HepG2 (cell line): ENCODE measurements around the gene OASL. TPM values are rescaled to one million over a fixed set of nuclear protein-coding genes. Genes with fewer than 3 reads are reported as not detected.

Source experiments
- ATAC-seq: fragments of 200-7000 bp; cut with Tn5 transposase; 3 replicates; pipeline ENCODE4 v1.9.1; 2020; ENCODE audit warnings: mild to moderate bottlenecking, moderate library complexity
- BruUV-seq: library from RNA; stranded (reverse); fragments of 400-500 nt; replicated peaks from 2 replicates; lab custom pipeline; 2021; lab: Mats Ljungman, UMichigan
- CTCF ChIA-PET: fragments of 300-600 bp; formaldehyde crosslinking; extraction: SDS; loops from one replicate; lab custom pipeline; 2021; ENCODE audit warnings: low total read pairs, inconsistent platforms, low intra/inter-chr PET ratio; lab: Yijun Ruan, JAX
- POLR2A ChIA-PET: fragments of 350-600 bp; sonication (Branson Sonifier 250); formaldehyde crosslinking; loops from one replicate; lab custom pipeline; 2020; ENCODE audit warnings: antibody characterized with exemption, inconsistent platforms; lab: Yijun Ruan, JAX
- DNase-seq: peaks from one replicate; pipeline ENCODE4 v3.0.0-alpha.2; 2015; ENCODE audit warnings: low spot score
- FAIRE-seq: peaks from 3 replicates; lab custom pipeline; 2011; peaks lifted over from hg19 to GRCh38; lab: Jason Lieb, UNC
- H2AFZ ChIP-seq: one replicate; pipeline ENCODE4 v1.6.1; 2011; ENCODE audit warnings: low read length, inconsistent platforms
- H3K27ac ChIP-seq: fragments of 300-600 bp; 3 replicates; pipeline ENCODE4 v1.8.0; 2011; ENCODE audit warnings: mixed run types, mild to moderate bottlenecking, mixed read lengths, low read length, inconsistent platforms; ENCODE audit not compliant: insufficient read depth; ENCODE audit errors: extremely low read length
- H3K27me3 ChIP-seq, 2 experiments: fragments of 200-600 bp in 1 of 2; 2 replicates in 1 of 2; 3 replicates in 1 of 2; pipeline versions ENCODE4 v1.6.0 to v1.8.0; 2011; ENCODE audit warnings: low read length in 2 of 2, mild to moderate bottlenecking in 2 of 2, moderate library complexity in 2 of 2, inconsistent platforms in 1 of 2; ENCODE audit not compliant: insufficient read depth in 2 of 2, control insufficient read depth in 1 of 2
- H3K36me3 ChIP-seq, 2 experiments: fragments of 200-600 bp in 1 of 2; replicated peaks in 1 of 2; 2 replicates in 1 of 2; 3 replicates in 1 of 2; pipeline versions ENCODE4 v1.5.1 to v1.8.0; 2011; ENCODE audit warnings: low read length in 2 of 2, inconsistent platforms in 1 of 2; ENCODE audit not compliant: insufficient read depth in 2 of 2, control insufficient read depth in 1 of 2
- H3K4me1 ChIP-seq: 2 replicates; pipeline ENCODE4 v1.5.1; 2012; ENCODE audit warnings: low read length, inconsistent platforms; ENCODE audit not compliant: insufficient read depth
- H3K4me2 ChIP-seq: 2 replicates; pipeline ENCODE4 v1.6.0; 2011; ENCODE audit warnings: low read depth, low read length, inconsistent platforms
- H3K4me3 ChIP-seq, 3 experiments: fragments of 200-600 bp in 1 of 3; sonication (generic), shearing (Covaris generic) in 1 of 3; replicated peaks in 1 of 3; 2 replicates each; pipeline ENCODE4 v1.5.1; 2011 to 2016; ENCODE audit warnings: low read length in 3 of 3, inconsistent platforms in 2 of 3, low read depth in 2 of 3, mild to moderate bottlenecking in 2 of 3, control low read depth in 1 of 3, mixed read lengths in 1 of 3; ENCODE audit not compliant: insufficient read depth in 1 of 3
- H3K79me2 ChIP-seq: one replicate; pipeline ENCODE4 v1.6.1; 2011; ENCODE audit warnings: low read length, inconsistent platforms; ENCODE audit not compliant: insufficient read depth
- H3K9ac ChIP-seq: 2 replicates; pipeline ENCODE4 v1.6.0; 2011; ENCODE audit warnings: mild to moderate bottlenecking, low read depth, low read length, inconsistent platforms; ENCODE audit not compliant: insufficient read depth
- H3K9me3 ChIP-seq: 2 replicates; pipeline ENCODE4 v1.5.1; 2012; ENCODE audit warnings: mild to moderate bottlenecking, low read length
- H4K20me1 ChIP-seq: 2 replicates; pipeline ENCODE4 v1.6.0; 2011; ENCODE audit warnings: inconsistent platforms, mild to moderate bottlenecking, low read length, moderate library complexity; ENCODE audit not compliant: insufficient read depth
- GATAD1 ChIP-seq: IDR thresholded peaks from 2 replicates; pipeline ENCODE4 v1.6.1; 2016; ENCODE audit warnings: missing genetic modification reagents, missing compliant biosample characterization
- KLF9 ChIP-seq: IDR thresholded peaks from 2 replicates; pipeline ENCODE4 v1.6.1; 2016; ENCODE audit warnings: low read depth
- NCOR1 ChIP-seq: fragments of 200-600 bp; sonication (generic); IDR thresholded peaks from 2 replicates; pipeline ENCODE4 v1.7.0; 2017; ENCODE audit warnings: antibody characterized with exemption, low read length, borderline replicate concordance
- NR0B2 ChIP-seq: sonication (generic); formaldehyde crosslinking; IDR thresholded peaks from 2 replicates; pipeline ENCODE4 v1.4.0; 2020; ENCODE audit warnings: mild to moderate bottlenecking, missing genetic modification reagents
- THAP9 ChIP-seq: sonication (generic); formaldehyde crosslinking; IDR thresholded peaks from 2 replicates; pipeline ENCODE4; 2020; ENCODE audit warnings: missing genetic modification reagents, mild to moderate bottlenecking, borderline replicate concordance
- ZNF337 ChIP-seq: sonication (generic); formaldehyde crosslinking; IDR thresholded peaks from 2 replicates; pipeline ENCODE4 v1.5.1; 2020; ENCODE audit warnings: missing genetic modification reagents, low read depth, mild to moderate bottlenecking, borderline replicate concordance
- WGBS: methylation state at CpG from one replicate; pipeline ENCODE4 v1.1.6; 2017; ENCODE audit warnings: low lambda C conversion rate; 5-methylcytosine and 5-hydroxymethylcytosine counted together
- in situ Hi-C: cut with HindIII; loops from 2 replicates; pipeline ENCODE4 v1.10.0; 2017; ENCODE audit warnings: low pct_unique_long_range_greater_than_20kb; ENCODE audit not compliant: extremely low pct_ligation_motif_present
- intact Hi-C: fragments of 100-400 bp; cut with micrococcal nuclease; formaldehyde crosslinking; loops from one replicate; pipeline ENCODE4 v1.10.0; 2022; ENCODE audit not compliant: unreplicated experiment
- polyA plus RNA-seq, 8 experiments: library from polyadenylated mRNA; depleted of rRNA in 3 of 8; stranded (reverse) in 7 of 8; unstranded in 1 of 8; fragments of >200 nt; fragmentation: Illumina TruSeq in 4 of 8; extraction: Trizol in 4 of 8; gene quantifications; 2 replicates each; pipeline versions ENCODE4 v1.2.1 to v1.2.3, GENCODE V29; 2011 to 2016; ENCODE audit warnings: low read depth in 4 of 8, missing spikeins in 1 of 8, mixed read lengths in 1 of 8; ENCODE audit not compliant: insufficient read depth in 1 of 8
- total RNA-seq, 5 experiments: library from RNA; depleted of rRNA; stranded (reverse); fragments of >200 nt; fragmentation: Illumina TruSeq; extraction: Trizol; gene quantifications; 2 replicates each; pipeline ENCODE4 v1.2.3, GENCODE V29; 2016; ENCODE audit warnings: low read depth in 1 of 5

OASL gene
- total and polyA plus RNA-seq, 2 of the 13 experiments (the other 11 are each of a cell fraction or from before 2014, with no cell fraction given): 0.11 to 0.22 TPM

- 0 out of 2 replicates have a peak, but pooled peaks cover 3% of the 10 kb centered on the region for H4K20me1 ChIP-seq
- 0 out of 2 replicates have a peak, but pooled peaks cover under 1% of the 10 kb centered on the region for H3K4me1 ChIP-seq
- H3K4me3 ChIP-seq: no peak overlapping the region
- TF ChIP-seq ZNF337 (CRISPR knock-in tag) (no peak), KLF9 (CRISPR knock-in tag) (no peak), NR0B2 (CRISPR knock-in tag) (no peak), NCOR1 (no peak), THAP9 (CRISPR knock-in tag) (no peak), GATAD1 (CRISPR knock-in tag) (no peak)
- no peak for DNase-seq
- H2AFZ ChIP-seq: no peak overlapping the region
- no peak overlapping the region for H3K9ac ChIP-seq
- no peak overlapping the region for H3K4me2 ChIP-seq
- ChIA-PET CTCF (no interaction called here), POLR2A (interaction anchor here (2.1 kb wide), 1 partner anchor 28 kb away, joined by 8 read pairs; no protein-coding TSS in a partner anchor)
- in situ Hi-C loops: no loop called here
- no peak overlapping the region for H3K27ac ChIP-seq
- WGBS: 95% methylated on average over 8 of the region's 8 CpGs
- no peaks in the 10 kb centered on the region for H3K9me3 ChIP-seq
- BruUV-seq: no TSS peak
- no peak for FAIRE-seq
- peaks cover under 1% of the 10 kb centered on the region for H3K79me2 ChIP-seq
- intact Hi-C loops: loop anchor here (2.0 kb wide), 1 partner anchor 52 kb away; no protein-coding TSS in a partner anchor
- no peak for ATAC-seq
- no peaks in the 10 kb centered on the region for H3K27me3 ChIP-seq
- H3K36me3 ChIP-seq: peaks cover 17 to 68% of the 10 kb centered on the region in 2 experiments
Observed at GRCh38 chr12:121008347-121009098, 30.5 kb downstream of the OASL start.
